Uterus (tissue), 2 donors: ENCODE data around the gene PRKX.

Experiments used
- POLR2A ChIP-seq, 2 donors: fragments of 450-650 bp; IDR thresholded peaks; one replicate each; pipeline ENCODE4 v1.6.1; 2016; ENCODE audit warnings: antibody characterized with exemption in 2 of 2, mild to moderate bottlenecking in 1 of 2, moderate library complexity in 1 of 2
- TF ChIP-seq, protein P1 (sequence below), 4 experiments: fragments of 200-600 bp in 2 of 4; fragments of 450-650 bp in 2 of 4; sonication (generic) in 2 of 4; IDR thresholded peaks; one replicate each; pipeline ENCODE4 v1.5.1; 2016 to 2019; ENCODE audit warnings: antibody characterized with exemption in 4 of 4, mild to moderate bottlenecking in 2 of 4, moderate library complexity in 1 of 4

DNA sequence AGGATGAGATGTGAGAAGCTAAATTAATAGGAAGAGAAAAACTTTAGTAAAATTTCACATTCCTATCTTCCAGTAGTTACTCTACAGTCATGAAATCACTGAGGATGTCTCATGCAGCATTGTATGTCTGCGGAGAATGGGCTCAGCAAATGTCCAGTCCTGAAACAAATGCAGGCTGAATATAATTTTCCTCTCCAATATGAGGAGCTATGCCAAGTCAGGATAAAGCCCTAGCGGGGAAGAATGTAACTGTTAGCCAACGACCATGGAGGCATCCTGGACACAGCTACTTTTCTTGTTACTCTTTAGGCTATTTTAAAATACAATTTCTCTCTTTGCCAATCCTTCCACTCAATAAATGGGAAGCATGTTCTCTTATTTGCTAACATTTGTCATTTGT lies 127.7 kb downstream of the PRKX start:
- TF ChIP-seq, protein P1, sequence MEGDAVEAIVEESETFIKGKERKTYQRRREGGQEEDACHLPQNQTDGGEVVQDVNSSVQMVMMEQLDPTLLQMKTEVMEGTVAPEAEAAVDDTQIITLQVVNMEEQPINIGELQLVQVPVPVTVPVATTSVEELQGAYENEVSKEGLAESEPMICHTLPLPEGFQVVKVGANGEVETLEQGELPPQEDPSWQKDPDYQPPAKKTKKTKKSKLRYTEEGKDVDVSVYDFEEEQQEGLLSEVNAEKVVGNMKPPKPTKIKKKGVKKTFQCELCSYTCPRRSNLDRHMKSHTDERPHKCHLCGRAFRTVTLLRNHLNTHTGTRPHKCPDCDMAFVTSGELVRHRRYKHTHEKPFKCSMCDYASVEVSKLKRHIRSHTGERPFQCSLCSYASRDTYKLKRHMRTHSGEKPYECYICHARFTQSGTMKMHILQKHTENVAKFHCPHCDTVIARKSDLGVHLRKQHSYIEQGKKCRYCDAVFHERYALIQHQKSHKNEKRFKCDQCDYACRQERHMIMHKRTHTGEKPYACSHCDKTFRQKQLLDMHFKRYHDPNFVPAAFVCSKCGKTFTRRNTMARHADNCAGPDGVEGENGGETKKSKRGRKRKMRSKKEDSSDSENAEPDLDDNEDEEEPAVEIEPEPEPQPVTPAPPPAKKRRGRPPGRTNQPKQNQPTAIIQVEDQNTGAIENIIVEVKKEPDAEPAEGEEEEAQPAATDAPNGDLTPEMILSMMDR (IDR thresholded peaks at IDR 0.05), result no peak
- no peak for TF ChIP-seq POLR2A (IDR thresholded peaks at IDR 0.05)
